ENCODE measurements around the gene ZFYVE27.

- TF ChIP-seq, protein P1, sequence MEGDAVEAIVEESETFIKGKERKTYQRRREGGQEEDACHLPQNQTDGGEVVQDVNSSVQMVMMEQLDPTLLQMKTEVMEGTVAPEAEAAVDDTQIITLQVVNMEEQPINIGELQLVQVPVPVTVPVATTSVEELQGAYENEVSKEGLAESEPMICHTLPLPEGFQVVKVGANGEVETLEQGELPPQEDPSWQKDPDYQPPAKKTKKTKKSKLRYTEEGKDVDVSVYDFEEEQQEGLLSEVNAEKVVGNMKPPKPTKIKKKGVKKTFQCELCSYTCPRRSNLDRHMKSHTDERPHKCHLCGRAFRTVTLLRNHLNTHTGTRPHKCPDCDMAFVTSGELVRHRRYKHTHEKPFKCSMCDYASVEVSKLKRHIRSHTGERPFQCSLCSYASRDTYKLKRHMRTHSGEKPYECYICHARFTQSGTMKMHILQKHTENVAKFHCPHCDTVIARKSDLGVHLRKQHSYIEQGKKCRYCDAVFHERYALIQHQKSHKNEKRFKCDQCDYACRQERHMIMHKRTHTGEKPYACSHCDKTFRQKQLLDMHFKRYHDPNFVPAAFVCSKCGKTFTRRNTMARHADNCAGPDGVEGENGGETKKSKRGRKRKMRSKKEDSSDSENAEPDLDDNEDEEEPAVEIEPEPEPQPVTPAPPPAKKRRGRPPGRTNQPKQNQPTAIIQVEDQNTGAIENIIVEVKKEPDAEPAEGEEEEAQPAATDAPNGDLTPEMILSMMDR (IDR thresholded peaks at IDR 0.05) = no peak
- TF ChIP-seq POLR2A (IDR thresholded peaks at IDR 0.05) = no peak
Observed at GRCh38 chr10:97687785-97688781, 48.8 kb upstream of the ZFYVE27 start.

Data from esophagus squamous epithelium (tissue), 4 donors.